ENCODE results near the gene ACBD4. TPM values are rescaled to one million over a fixed set of nuclear protein-coding genes. Genes with fewer than 3 reads are reported as not detected.

ACBD4 gene
- total RNA-seq, 4 donors from 2014 or later = 33.8 to 124 (median 76.3) TPM

- H3K9me3 ChIP-seq = no peaks in the 10 kb centered on the region
- no peaks in the 10 kb centered on the region for H3K27me3 ChIP-seq
- peaks cover 6 to 46% (median 12%) of the 10 kb centered on the region in 4 donors for H3K4me1 ChIP-seq
- TF ChIP-seq POLR2A (IDR thresholded peaks at IDR 0.05) = no peak
- TF ChIP-seq CTCF (IDR thresholded peaks at IDR 0.05) = no peak
- DNase-seq = peak in 2 of 3 donors; percentile 71 to 72
- peak overlapping the region in 2 of 4 donors; percentile 30 for H3K4me3 ChIP-seq
- peak overlapping the region; percentile 63 to 89 (median 76) for H3K27ac ChIP-seq
- H3K36me3 ChIP-seq = no peaks in the 10 kb centered on the region
Measured at GRCh38 chr17:45171338-45172231, 36.1 kb downstream of the ACBD4 start.

- H3K4me3 ChIP-seq = peak overlapping the region in 2 of 4 donors; percentile 12 to 30
- H3K4me1 ChIP-seq = peaks cover 6 to 47% (median 12%) of the 10 kb centered on the region in 4 donors
- H3K27me3 ChIP-seq = no peaks in the 10 kb centered on the region
- H3K9me3 ChIP-seq = no peaks in the 10 kb centered on the region
- H3K27ac ChIP-seq = peak overlapping the region; percentile 63 to 89 (median 76)
- DNase-seq = no peak
- TF ChIP-seq POLR2A (IDR thresholded peaks at IDR 0.05) = no peak
- no peak for TF ChIP-seq CTCF (IDR thresholded peaks at IDR 0.05)
- H3K36me3 ChIP-seq = no peaks in the 10 kb centered on the region
Measured at GRCh38 chr17:45172232-45172540, 36.7 kb downstream of the ACBD4 start.

- Histone ChIP-seq H3K4me1 (peaks cover 6 to 47% (median 12%) of the 10 kb centered on the region in 4 donors), H3K36me3 (no peaks in the 10 kb centered on the region), H3K27ac (peak overlapping the region; percentile 63 to 89 (median 76)), H3K27me3 (no peaks in the 10 kb centered on the region), H3K9me3 (no peaks in the 10 kb centered on the region), H3K4me3 (peak overlapping the region in 3 of 4 donors; percentile 30 to 42 (median 38))
- DNase-seq = peak; percentile 69 to 77 (median 73)
- TF ChIP-seq CTCF (IDR thresholded peaks at IDR 0.05) (peak in 1 of 6 experiments; percentile 25), POLR2A (IDR thresholded peaks at IDR 0.05) (peak in 1 of 2 donors; percentile 17)
Measured at GRCh38 chr17:45172541-45173286, 37.2 kb downstream of the ACBD4 start.

- H3K9me3 ChIP-seq = no peaks in the 10 kb centered on the region
- H3K4me3 ChIP-seq = no peak overlapping the region
- H3K36me3 ChIP-seq = no peaks in the 10 kb centered on the region
- H3K27ac ChIP-seq = peak overlapping the region in 1 of 4 donors; percentile 59
- no peak for TF ChIP-seq POLR2A (IDR thresholded peaks at IDR 0.05)
- no peak for TF ChIP-seq CTCF (IDR thresholded peaks at IDR 0.05)
- no peak for DNase-seq
- no peaks in the 10 kb centered on the region for H3K27me3 ChIP-seq
- peaks cover 6 to 41% (median 12%) of the 10 kb centered on the region in 4 donors for H3K4me1 ChIP-seq
Measured at GRCh38 chr17:45175759-45176115, 40.2 kb downstream of the ACBD4 start.

- Histone ChIP-seq H3K4me3 (no peak overlapping the region), H3K36me3 (no peaks in the 10 kb centered on the region), H3K27ac (no peak overlapping the region), H3K9me3 (no peaks in the 10 kb centered on the region), H3K4me1 (peaks cover 0 to 23% (median 5%) of the 10 kb centered on the region in 4 donors), H3K27me3 (no peaks in the 10 kb centered on the region)
- no peak for TF ChIP-seq CTCF (IDR thresholded peaks at IDR 0.05)
- TF ChIP-seq POLR2A (IDR thresholded peaks at IDR 0.05) = no peak
- DNase-seq = no peak
Measured at GRCh38 chr17:45177563-45177962, 42.1 kb downstream of the ACBD4 start.
